ENCODE measurements around the gene SPTBN2.
"Not testable (repeated sequence)": the region's sequence is repeated elsewhere in the genome, so short reads cannot be mapped to it uniquely, and the experiment has no call there.

The SPTBN2 gene

DNA sequence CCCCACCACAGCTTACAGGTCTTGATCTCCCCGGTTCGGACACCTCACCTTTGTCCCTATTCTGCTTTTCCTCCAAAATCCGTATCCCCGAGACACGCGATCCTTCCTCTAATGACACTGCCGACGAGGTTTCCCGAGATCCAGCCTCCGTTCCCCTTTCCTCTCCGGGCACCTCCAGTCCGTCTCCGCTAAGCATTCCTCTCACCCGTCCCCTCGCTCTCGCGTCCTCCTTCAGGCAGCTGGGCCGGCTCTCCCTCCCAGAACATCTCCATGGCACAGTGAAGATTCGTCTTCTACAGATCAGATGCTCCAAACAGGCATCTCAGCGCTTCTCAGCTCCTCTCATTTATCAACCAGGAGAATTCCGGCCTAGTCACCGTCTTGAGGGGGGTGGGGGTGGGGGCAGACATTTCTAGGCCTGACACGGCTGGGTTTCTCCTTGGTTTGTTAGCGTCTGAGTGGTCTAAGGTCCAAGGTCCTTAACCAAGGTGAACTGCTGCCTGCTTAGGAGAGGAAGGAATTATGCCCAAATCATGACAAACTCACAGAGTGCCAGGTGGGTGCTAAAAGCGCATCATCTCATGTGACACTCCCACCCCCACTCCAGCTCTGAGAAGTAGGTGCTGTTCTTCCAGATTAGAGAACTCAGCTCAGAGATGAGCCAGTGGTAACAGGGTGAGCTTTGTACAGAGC lies at the start of gene SPTBN2:
Gene SPTBN2 (minus strand): TSS at position 524 of the 693 bp plus-strand sequence. CDS start 7,976 bp downstream, outside the sequence.
- no peak for DNase-seq

DNA sequence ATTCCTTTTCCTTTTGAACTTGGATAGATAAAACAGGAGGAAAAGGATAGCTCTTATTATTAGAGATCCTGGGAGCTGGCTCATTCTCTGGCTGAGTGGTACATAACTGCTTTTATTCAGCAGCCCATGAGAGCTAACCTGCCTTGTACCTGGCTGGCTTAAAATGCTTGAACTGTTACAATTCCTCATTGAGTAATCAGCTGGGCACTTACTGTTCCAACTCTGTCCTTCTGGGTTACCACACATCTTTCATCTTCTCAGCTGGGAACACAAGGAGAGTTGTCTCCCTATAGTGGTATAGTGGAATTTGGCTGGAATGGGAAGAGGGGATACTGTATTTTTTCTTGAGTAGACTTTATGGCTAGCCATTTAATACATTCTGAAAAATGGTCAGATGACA lies 39.8 kb upstream of the SPTBN2 start:
- DNase-seq: no peak

DNA sequence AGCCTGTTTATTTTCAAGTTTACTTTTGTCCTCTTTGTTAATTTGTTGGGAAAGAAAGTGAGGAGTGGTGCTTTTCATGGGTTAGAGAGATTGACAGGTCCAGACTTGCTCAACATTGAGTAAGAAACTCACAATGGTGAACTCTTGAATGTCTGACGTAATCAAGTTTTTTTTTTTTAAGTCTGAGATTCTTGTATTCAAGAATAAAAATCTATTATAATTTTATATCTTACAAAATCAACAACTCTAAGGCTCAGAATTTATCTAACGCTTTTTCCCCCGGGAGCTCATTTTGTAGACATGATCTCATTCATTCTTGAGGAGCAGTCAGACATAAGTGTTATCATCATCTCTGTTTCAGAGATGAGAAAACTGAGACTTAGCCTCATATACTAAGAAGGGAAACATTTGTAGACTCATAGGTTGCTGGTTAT lies 39.1 kb upstream of the SPTBN2 start:
- no peak for DNase-seq

DNA sequence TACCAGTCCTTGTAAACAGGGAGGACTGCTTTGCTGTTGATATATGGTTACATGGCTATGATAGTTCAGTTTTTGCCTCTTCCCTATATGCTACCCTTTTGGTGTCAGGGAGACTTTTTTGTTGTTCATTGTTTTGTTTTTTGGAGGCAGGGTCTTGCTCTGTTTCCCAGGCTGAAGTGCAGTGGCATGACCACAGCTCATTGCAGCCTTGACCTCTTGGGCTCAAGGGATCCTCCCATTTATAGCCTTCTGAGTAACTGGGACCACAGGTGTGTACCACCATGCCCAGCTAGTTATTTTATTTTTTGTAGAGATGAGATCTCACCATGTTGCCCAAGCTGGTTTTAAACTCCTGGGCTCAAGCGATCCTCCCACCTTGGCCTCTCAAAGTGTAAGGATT lies 38.6 kb upstream of the SPTBN2 start:
- DNase-seq: no peak

DNA sequence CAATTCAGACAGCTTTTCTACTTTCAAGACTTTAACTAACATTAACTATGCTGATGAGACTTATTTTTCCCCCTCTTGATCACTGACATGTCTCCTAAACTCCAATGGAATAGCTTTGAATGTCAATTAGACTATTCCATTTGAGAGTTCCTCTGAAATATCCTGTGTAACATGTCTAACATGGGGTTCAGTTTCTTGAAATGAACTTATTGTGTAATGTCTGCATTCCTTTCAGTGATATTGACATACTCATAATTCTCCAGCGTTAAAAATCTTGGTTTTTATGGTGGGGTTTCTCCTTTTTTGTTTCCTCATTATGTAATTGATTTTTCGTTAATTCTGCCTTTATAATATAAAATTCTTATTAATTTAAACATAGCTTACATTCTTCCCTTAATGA lies 37.7 kb upstream of the SPTBN2 start:
- no peak for DNase-seq

- DNase-seq: no peak
Measured at GRCh38 chr11:66762088-66762487, 33.1 kb upstream of the SPTBN2 start.

DNA sequence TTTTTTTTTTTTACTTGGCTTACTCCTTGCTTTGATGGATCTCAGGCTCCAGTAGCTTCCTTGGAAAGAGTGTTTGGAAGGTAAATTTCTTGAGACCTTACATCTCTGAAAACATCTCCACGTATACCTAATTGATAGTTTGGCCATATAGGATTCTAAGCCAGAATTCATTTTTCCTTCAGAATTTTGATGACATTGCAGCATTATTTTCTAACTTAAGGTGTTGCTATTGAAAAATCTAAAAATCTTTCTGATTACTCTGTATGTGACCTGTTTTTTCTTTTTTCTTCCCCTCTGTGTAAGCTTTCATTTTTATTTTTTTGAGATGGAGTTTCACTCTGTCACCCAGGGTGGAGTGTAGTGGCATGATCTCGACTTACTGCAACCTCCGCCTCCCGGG lies 23.1 kb upstream of the SPTBN2 start:
- no peak for DNase-seq

DNA sequence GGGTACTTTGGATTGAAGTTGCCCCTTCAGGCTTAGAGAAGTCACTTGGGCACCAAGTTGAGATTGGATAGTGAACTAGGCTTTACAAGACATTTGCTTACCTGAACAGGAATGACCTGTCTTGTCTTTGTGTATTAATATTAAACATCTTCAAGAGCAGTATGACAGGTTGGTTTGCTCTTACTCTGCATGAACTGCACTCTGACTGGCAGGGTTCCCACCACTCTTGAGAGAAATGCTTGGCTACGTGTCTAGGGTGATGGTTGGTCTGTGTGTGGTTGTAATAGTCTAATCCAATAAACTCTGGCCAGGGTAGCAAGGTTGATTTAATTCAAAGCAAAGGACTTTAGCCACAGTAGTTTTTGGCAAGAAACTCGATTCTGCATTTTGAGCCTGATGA lies 20.1 kb upstream of the SPTBN2 start:
- no peak for DNase-seq

- no peak for DNase-seq
Measured at GRCh38 chr11:66747480-66747879, 18.5 kb upstream of the SPTBN2 start.

GRCh38 chr11:66745356-66746235 lies 16.6 kb upstream of the SPTBN2 start:
- no peak for DNase-seq

DNA sequence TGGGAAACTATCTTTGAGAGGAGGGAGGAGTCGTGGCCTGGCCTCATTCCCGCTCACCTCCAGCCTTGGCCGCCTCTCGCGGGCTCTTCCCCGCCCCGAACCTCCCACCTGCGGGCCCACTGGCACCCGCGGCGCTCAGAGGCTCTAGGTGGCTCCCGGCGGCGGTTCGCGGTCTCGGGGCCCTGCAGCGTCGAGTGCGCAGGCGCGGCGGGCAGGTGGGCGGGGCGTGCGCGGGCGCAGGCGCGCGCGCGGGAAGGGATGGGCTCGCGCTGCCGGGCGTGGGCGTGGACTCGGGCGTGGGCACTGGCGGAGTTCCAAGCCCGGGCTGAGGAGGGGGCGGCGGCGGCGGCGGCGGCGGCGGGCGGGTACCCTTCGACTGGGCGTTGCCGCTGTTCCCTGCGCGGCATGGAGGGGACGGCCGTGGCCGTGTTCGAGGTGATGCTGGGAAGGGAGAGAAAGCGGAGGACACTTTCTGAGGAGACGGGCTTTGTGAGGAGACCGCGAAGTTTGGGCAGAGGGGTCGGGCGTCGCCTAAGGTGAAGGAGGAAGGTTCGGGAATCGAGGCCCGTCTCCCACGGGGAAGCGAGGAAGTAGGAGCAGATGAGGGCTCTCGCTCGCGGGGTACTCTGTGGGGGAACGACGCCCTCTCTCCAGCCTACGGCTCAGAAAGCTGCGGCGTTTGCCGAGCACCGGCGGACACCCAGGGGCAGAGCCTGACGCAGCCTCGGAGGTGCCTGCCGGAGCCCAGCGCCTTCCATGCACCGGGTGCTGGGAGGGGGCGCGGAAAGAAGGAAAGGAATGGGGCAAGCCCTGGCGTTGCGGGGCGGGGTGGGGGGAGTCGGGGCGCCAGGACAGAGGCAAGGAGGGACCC lies 15.7 kb upstream of the SPTBN2 start:
- DNase-seq: no peak

DNA sequence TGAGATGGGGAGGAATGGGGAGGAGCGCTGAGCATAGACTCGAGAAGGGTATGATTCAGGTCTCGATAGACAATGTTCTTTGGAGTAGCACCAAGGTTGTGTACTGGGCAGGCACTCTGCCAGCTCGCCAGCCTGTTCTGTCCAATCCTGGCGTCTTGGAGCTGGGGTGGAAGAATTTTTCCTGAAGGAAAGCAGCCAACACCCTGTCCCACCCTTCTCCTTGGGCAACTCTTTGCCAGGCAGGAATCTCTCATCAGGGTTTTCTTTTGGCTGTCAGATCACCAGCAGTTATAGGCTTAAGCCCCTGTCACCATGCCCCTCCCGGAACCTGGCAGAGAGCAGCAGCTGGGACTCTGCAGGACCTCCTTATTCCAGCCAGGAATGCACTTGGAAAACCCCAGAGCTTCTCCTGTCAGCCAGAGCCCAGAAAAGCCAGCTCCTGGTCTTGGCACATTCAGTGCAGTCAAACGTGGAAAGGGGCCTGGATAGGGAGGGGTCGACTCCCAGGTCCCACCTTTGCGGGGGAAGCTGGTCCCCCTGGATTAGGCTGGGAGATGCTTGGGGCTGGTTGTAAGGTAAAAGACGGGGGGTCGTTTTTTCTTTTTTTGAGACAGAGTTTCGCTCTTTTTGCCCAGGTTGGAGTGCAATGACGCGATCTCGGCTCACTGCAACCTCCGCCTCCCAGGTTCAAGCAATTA lies 14.4 kb upstream of the SPTBN2 start:
- no peak for DNase-seq

DNA sequence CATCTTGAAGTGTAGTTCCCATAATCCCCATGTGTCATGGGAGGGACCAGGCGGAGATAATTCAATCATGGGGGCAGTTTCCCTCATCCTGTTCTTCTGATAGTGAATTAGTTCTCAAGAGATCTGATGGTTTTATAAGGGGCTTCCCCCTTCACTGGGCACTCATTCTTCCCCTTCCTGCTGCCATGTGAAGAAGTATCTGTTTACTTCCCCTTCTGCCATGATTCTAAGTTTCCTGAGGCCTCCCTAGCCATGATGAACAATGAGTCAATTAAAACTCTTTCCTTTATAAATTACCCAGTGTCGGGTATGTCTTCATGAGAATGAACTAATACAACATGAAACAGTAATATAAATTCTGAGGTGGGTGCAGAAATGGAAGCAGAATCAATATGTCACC lies 12.1 kb upstream of the SPTBN2 start:
- no peak for DNase-seq

DNA sequence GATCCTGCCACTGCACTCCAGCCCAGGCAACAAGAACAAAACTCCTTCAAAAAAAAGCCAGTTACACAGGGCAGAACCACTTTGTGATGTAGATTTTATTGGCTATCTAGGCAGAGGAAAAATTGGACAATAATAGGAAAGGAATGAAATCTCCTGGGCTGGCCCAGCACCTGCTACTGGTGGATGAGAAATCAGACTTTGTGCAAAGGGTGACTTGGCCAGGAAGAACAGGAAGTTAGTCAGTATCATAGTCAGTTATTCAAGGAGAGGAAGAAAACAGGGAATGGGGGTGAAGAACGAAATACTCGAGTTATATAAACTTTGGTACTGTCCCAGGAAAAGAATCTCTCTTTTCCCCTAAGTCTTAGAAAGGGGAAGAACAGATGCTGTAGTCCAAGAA lies 11.0 kb upstream of the SPTBN2 start:
- no peak for DNase-seq

- no peak for DNase-seq
Measured at GRCh38 chr11:66734215-66734614, 5.2 kb upstream of the SPTBN2 start.

GRCh38 chr11:66729447-66729846 lies 431 bp upstream of the SPTBN2 start:
- no peak for DNase-seq

DNA sequence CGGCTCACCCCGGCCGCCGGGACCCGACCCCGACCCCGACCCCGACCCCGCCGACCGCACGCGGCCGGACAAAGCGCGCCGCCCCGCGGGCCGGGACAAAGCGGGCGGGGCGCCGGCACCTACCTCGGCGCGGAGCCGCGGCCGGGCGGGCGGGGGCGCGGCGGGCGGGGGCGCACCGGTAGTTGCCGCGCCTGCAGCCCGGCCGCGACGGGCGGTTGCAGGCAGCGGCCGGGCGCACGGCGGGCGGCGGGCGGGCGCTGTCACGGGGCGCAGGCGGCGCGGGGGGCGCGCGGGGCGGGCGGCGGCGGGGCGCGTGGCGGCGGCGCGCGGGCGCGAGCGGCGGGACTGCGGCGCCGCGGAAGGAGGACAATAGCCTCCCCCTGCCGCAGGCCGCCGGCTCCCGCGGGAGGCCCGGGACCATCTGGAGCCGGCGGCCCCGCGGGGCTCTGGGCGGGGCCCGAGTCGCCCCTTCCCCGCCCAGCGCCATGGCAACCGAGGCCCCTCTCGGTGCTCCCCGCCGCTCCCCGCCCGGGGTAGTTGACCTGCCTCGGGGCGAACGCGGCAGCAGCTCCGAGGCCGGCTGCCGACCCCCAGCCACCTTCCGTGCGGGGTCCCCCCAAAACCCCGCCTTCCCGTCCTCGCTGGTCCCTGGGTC lies 851 bp downstream of the SPTBN2 start:
- no peak for DNase-seq

- no peak for DNase-seq
Measured at GRCh38 chr11:66727282-66728037, 1.6 kb downstream of the SPTBN2 start.

DNA sequence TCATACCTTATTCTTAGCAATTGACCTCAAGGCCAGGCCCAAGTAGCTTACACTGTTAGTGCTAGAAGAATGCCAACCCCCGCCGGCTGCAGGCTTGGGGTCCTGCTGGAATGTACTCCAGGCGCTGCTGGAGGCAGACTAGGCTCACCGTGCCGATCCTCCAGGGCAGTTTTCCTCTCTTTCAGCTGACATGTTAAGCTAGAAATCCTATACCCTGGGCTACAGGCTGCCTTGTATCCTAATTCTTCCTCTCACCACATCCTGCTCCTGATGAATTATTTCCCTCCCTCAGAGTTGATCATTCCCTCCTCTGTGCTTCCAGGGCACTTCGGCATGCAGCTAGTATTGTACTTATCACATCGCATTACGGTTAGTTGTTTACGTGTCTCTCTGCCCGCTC lies 3.4 kb downstream of the SPTBN2 start:
- DNase-seq: no peak

- DNase-seq: no peak
Measured at GRCh38 chr11:66725114-66725513, 3.9 kb downstream of the SPTBN2 start.

- DNase-seq: not testable (repeated sequence)
Measured at GRCh38 chr11:66724167-66724566, 4.8 kb downstream of the SPTBN2 start.
